ENCODE measurements around the gene SHKBP1.

- TF ChIP-seq BHLHE40 (IDR thresholded peaks at IDR 0.05; ENCODE audit: borderline replicate concordance) (no peak), FOXM1 (IDR thresholded peaks at IDR 0.05; ENCODE audit: borderline replicate concordance) (no peak), SP1 (IDR thresholded peaks at IDR 0.05) (no peak)
These were observed 24.0 kb downstream of the SHKBP1 start for GRCh38 chr19:40600570-40601133.

Measured in HEK293T (cell line).